Caco-2 (cell line): Measurements from ENCODE around the gene PPA1. TPM values are rescaled to one million over a fixed set of nuclear protein-coding genes. Genes with fewer than 3 reads are reported as not detected.
A peak's percentile ranks its signal among the peaks of the same experiment; 100 is the strongest.

Source experiments
- BruUV-seq: library from RNA; stranded (reverse); fragments of 400-500 nt; replicated peaks from 2 replicates; lab custom pipeline; 2021; lab: Mats Ljungman, UMichigan
- CTCF ChIA-PET: fragments of 300-600 bp; sonication (Branson Sonifier 250); formaldehyde crosslinking; loops from one replicate; lab custom pipeline; 2022; ENCODE audit warnings: antibody characterized with exemption; lab: Charles Lee
- POLR2A ChIA-PET: fragments of 300-600 bp; sonication (Branson Sonifier 250); formaldehyde crosslinking; loops from one replicate; lab custom pipeline; 2022; ENCODE audit warnings: antibody characterized with exemption; lab: Charles Lee
- DNase-seq, 2 experiments: peaks; one replicate each; pipeline versions ENCODE4 v3.0.0 to v3.0.0-alpha.2; 2020 to 2022
- H3K27me3 ChIP-seq: replicated peaks from 2 replicates; pipeline ENCODE4 v1.6.0; 2011; ENCODE audit warnings: low read length; ENCODE audit not compliant: control insufficient read depth, insufficient read depth
- H3K36me3 ChIP-seq: 2 replicates; pipeline ENCODE4 v1.5.1; 2011; ENCODE audit warnings: low read length; ENCODE audit not compliant: control insufficient read depth, insufficient read depth
- H3K4me1 ChIP-seq: fragments of 250-450 bp; sonication (Bioruptor Pico); 2 replicates; pipeline ENCODE4 v1.5.1; 2020; ENCODE audit warnings: mild to moderate bottlenecking
- H3K4me3 ChIP-seq: 2 replicates; pipeline ENCODE4 v1.5.1; 2011; ENCODE audit warnings: low read depth, mild to moderate bottlenecking, control low read depth, low read length
- H3K9me3 ChIP-seq: fragments of 250-450 bp; sonication (Bioruptor Pico); 2 replicates; pipeline ENCODE4 v1.5.1; 2020; ENCODE audit warnings: mild to moderate bottlenecking, moderate library complexity
- H3K27ac Mint-ChIP-seq: one replicate; pipeline ENCODE4 v1.8.0; 2022; ENCODE audit warnings: mixed read lengths; ENCODE audit not compliant: unreplicated experiment
- H3K27me3 Mint-ChIP-seq: one replicate; pipeline ENCODE4 v1.8.0; 2022; ENCODE audit warnings: mixed read lengths; ENCODE audit not compliant: insufficient read depth, unreplicated experiment
- H3K36me3 Mint-ChIP-seq: one replicate; pipeline ENCODE4 v1.8.0; 2022; ENCODE audit warnings: mild to moderate bottlenecking, mixed read lengths; ENCODE audit not compliant: insufficient read depth, unreplicated experiment
- H3K4me1 Mint-ChIP-seq: one replicate; pipeline ENCODE4 v1.8.0; 2022; ENCODE audit warnings: low read depth, mixed read lengths; ENCODE audit not compliant: unreplicated experiment
- H3K4me3 Mint-ChIP-seq: one replicate; pipeline ENCODE4 v1.8.0; 2022; ENCODE audit warnings: mild to moderate bottlenecking, moderate library complexity, mixed read lengths; ENCODE audit not compliant: unreplicated experiment
- H3K9me3 Mint-ChIP-seq: one replicate; pipeline ENCODE4 v1.8.0; 2022; ENCODE audit warnings: mixed read lengths; ENCODE audit not compliant: unreplicated experiment
- CTCF ChIP-seq, 2 experiments: fragments of 200-600 bp in 1 of 2; IDR thresholded peaks; 1 replicate in 1 of 2; 2 replicates in 1 of 2; pipeline versions ENCODE4 v1.5.1 to v1.8.0; 2011 to 2022; ENCODE audit warnings: antibody characterized with exemption in 1 of 2, control low read depth in 1 of 2, inconsistent platforms in 1 of 2, low read depth in 1 of 2, low read length in 1 of 2, mild to moderate bottlenecking in 1 of 2, moderate library complexity in 1 of 2; ENCODE audit not compliant: insufficient read depth in 1 of 2, severe bottlenecking in 1 of 2, unreplicated experiment in 1 of 2
- intact Hi-C: fragments of 100-400 bp; cut with micrococcal nuclease; formaldehyde crosslinking; loops from one replicate; pipeline ENCODE4 v1.10.0; 2022; ENCODE audit not compliant: unreplicated experiment
- total RNA-seq: library from RNA; stranded (reverse); gene quantifications from 2 replicates; pipeline ENCODE4 v1.2.3, GENCODE V29; 2022

PPA1 gene
- total RNA-seq, 1 experiment from 2014 or later = 350 TPM

DNA sequence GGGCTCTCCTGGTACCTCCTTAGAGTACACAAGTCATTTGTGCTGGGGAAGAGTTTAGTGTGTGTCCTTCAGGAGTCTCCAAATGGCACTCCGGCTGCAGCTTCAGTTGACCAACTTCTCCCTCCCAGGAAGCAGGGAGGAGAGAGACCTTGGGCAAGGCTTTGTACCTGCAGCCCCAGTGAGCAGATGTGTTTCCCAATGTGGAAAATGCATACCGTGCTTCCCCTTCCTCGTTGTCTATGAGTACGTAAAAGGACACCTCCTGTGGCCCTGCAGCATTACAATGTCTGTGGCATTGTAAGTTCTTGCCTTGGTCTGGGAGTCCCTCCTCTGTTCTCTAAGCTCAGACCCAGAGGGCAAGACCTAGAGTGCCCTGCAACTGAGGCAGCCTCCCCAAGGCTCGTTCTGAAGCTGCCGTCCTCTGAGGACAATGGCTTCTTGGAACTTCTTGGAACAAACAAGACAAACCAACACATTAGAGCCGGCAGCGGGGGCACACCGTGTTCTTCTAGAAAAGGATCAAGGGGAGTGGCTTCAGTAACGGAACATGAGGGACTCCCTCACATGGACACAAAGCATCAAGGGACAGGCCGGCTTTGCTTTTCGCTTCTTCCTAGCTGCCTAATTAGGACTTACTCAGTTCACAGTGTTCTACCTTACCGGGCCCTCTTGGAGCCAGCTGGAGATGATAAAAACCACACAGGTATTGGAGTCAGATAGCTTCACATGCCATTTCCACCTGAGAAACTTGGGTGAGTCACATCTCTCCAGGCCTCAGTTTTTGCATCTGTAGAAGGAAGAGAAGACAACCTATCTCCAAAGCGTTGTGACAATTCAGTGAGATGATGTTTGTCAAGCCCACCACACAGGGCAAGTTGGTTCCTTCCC is 20.9 kb upstream of the PPA1 start:
- CTCF ChIA-PET = interaction anchor here (2.4 kb wide), 1 partner anchor 11 kb away, joined by 8 read pairs; no protein-coding TSS in a partner anchor
- no peak for TF ChIP-seq CTCF (IDR thresholded peaks at IDR 0.05; ENCODE audit: insufficient read depth in 1 of 2, low read depth in 1 of 2, low read length in 1 of 2, severe bottlenecking in 1 of 2, unreplicated experiment in 1 of 2)
- Histone ChIP-seq H3K27me3 (no peaks in the 10 kb centered on the region), H3K9me3 (peaks cover 4% of the 10 kb centered on the region; the same call in 1 of the 2 replicates), H3K36me3 (no peaks in the 10 kb centered on the region), H3K4me3 (no peak overlapping the region), H3K4me1 (peaks cover 19% of the 10 kb centered on the region)
- Mint-ChIP-seq H3K4me1 (peaks cover 14% of the 10 kb centered on the region), H3K4me3 (no peak overlapping the region), H3K36me3 (peaks cover 4% of the 10 kb centered on the region), H3K27ac (no peak overlapping the region), H3K27me3 (no peaks in the 10 kb centered on the region), H3K9me3 (no peaks in the 10 kb centered on the region)
- POLR2A ChIA-PET = no interaction called here
- no TSS peak for BruUV-seq
- intact Hi-C loops = no loop called here
- DNase-seq = peak in 1 of 2 experiments; percentile 32

GRCh38 chr10:70250961-70251680 is 17.9 kb upstream of the PPA1 start:
- no peak for TF ChIP-seq CTCF (IDR thresholded peaks at IDR 0.05; ENCODE audit: insufficient read depth in 1 of 2, low read depth in 1 of 2, low read length in 1 of 2, severe bottlenecking in 1 of 2, unreplicated experiment in 1 of 2)
- intact Hi-C loops = no loop called here
- H3K4me3 ChIP-seq = no peak overlapping the region
- POLR2A ChIA-PET = no interaction called here
- Mint-ChIP-seq H3K9me3 (no peaks in the 10 kb centered on the region), H3K27me3 (peaks cover 4% of the 10 kb centered on the region), H3K27ac (no peak overlapping the region), H3K4me3 (no peak overlapping the region), H3K36me3 (no peaks in the 10 kb centered on the region), H3K4me1 (no peaks in the 10 kb centered on the region)
- BruUV-seq = no TSS peak
- CTCF ChIA-PET = interaction anchor here (0.9 to 1.6 kb wide), 4 partner anchors 14 to 131 kb away, joined by 3 to 6 read pairs (median 3); no protein-coding TSS in a partner anchor
- peak in 1 of 2 experiments; percentile 28 for DNase-seq
- H3K9me3 ChIP-seq = peaks cover 4% of the 10 kb centered on the region; the same call in 1 of the 2 replicates
- peaks cover under 1% of the 10 kb centered on the region for H3K4me1 ChIP-seq
- H3K36me3 ChIP-seq = no peaks in the 10 kb centered on the region
- H3K27me3 ChIP-seq = no peaks in the 10 kb centered on the region

- no peaks in the 10 kb centered on the region for H3K36me3 Mint-ChIP-seq
- H3K4me3 Mint-ChIP-seq = no peak overlapping the region
- Histone ChIP-seq H3K36me3 (no peaks in the 10 kb centered on the region), H3K4me3 (no peak overlapping the region), H3K9me3 (peaks cover 4% of the 10 kb centered on the region; the same call in 1 of the 2 replicates), H3K27me3 (no peaks in the 10 kb centered on the region), H3K4me1 (no peaks in the 10 kb centered on the region)
- peaks cover 4% of the 10 kb centered on the region for H3K9me3 Mint-ChIP-seq
- POLR2A ChIA-PET = no interaction called here
- CTCF ChIA-PET = interaction anchor here (1.1 to 3.2 kb wide), 2 partner anchors 18 to 26 kb away, joined by 3 to 12 read pairs; no protein-coding TSS in a partner anchor
- TF ChIP-seq CTCF (IDR thresholded peaks at IDR 0.05; ENCODE audit: insufficient read depth in 1 of 2, low read depth in 1 of 2, low read length in 1 of 2, severe bottlenecking in 1 of 2, unreplicated experiment in 1 of 2) = no peak
- no TSS peak for BruUV-seq
- intact Hi-C loops = no loop called here
- peaks cover 7% of the 10 kb centered on the region for H3K27me3 Mint-ChIP-seq
- no peak overlapping the region for H3K27ac Mint-ChIP-seq
- H3K4me1 Mint-ChIP-seq = no peaks in the 10 kb centered on the region
- DNase-seq = no peak
These were observed 14.1 kb upstream of the PPA1 start for GRCh38 chr10:70247360-70247759.
